ENCODE results near the gene FOXI3. TPM values are rescaled to one million over a fixed set of nuclear protein-coding genes. Genes with fewer than 3 reads are reported as not detected.

Gene FOXI3
- total RNA-seq, 1 experiment from 2014 or later: 19.2 TPM

- H3K9ac ChIP-seq (ENCODE audit: extremely low read depth, insufficient read length, low read length): no peak overlapping the region
- no peak overlapping the region for H2AFZ ChIP-seq (ENCODE audit: low read length)
Observed at GRCh38 chr2:88452980-88453582, 588 bp upstream of the FOXI3 start.

More at GRCh38 chr2:88452980-88453582, 588 bp upstream of the FOXI3 start:
- no peak overlapping the region for H4K5ac ChIP-seq (ENCODE audit: insufficient read length, low read depth, low read length)
- DNase-seq: no peak
- H2AK5ac ChIP-seq (ENCODE audit: insufficient read length, low read length): no peak overlapping the region
- H4K20me1 ChIP-seq (ENCODE audit: control insufficient read depth, insufficient read depth, insufficient read length): no peaks in the 10 kb centered on the region
- peaks cover 11% of the 10 kb centered on the region for H3K23me2 ChIP-seq (ENCODE audit: insufficient read length, low read depth, low read length, poor library complexity, severe bottlenecking)
- no peaks in the 10 kb centered on the region for H3K9me3 Mint-ChIP-seq
- H4K91ac ChIP-seq (ENCODE audit: insufficient read length, low read depth, low read length): no peak overlapping the region
- peak overlapping the region in 2 of 3 experiments; percentile 48 to 49; a peak in 4 of 7 replicates for H3K27ac Mint-ChIP-seq
- peaks cover 4 to 18% (median 10%) of the 10 kb centered on the region in 3 experiments; a peak in 5 of 7 replicates for H3K36me3 Mint-ChIP-seq (ENCODE audit: insufficient read depth in 1 of 3, low read depth in 3 of 3)
- H2BK15ac ChIP-seq (ENCODE audit: low read depth, low read length): no peak overlapping the region
- H3K4me3 Mint-ChIP-seq: peak overlapping the region; percentile 78 to 94
- H3K27ac ChIP-seq (ENCODE audit: insufficient read length, low read depth, low read length): no peak overlapping the region
- H3K18ac ChIP-seq (ENCODE audit: insufficient read length, low read depth, low read length): no peak overlapping the region
- peaks cover 25 to 34% of the 10 kb centered on the region in 2 experiments for H3K4me1 Mint-ChIP-seq
- H3K14ac ChIP-seq (ENCODE audit: insufficient read depth, low read length): no peak overlapping the region
- 0 out of 2 replicates have a peak, but pooled peaks cover 2% of the 10 kb centered on the region for H3K79me2 ChIP-seq (ENCODE audit: insufficient read depth, low read length)
- no peak overlapping the region for H4K8ac ChIP-seq (replicated peaks; ENCODE audit: insufficient read length, low read depth, low read length)
- H3K4me2 ChIP-seq (ENCODE audit: insufficient read depth, insufficient read length, low read length): peak overlapping the region; percentile 81
- H3K79me1 ChIP-seq (ENCODE audit: insufficient read depth, low read depth, low read length, poor library complexity, severe bottlenecking): no peaks in the 10 kb centered on the region
- no peak overlapping the region for H2BK5ac ChIP-seq (ENCODE audit: insufficient read length, low read length)
- no peak overlapping the region for H2BK120ac ChIP-seq (ENCODE audit: low read depth, low read length, poor library complexity, severe bottlenecking)
- no peaks in the 10 kb centered on the region for H3K9me3 ChIP-seq (ENCODE audit: control insufficient read depth, low read depth, low read length)
- no peak for TF ChIP-seq CTCF (conservative IDR thresholded peaks at IDR 0.05)
- WGBS (ENCODE audit: extremely low coverage, insufficient read length, low lambda C conversion rate): no CpG with 5 or more reads among the region's 29 CpGs
- H3K4ac ChIP-seq (ENCODE audit: low read depth, low read length): no peak overlapping the region
- no peak overlapping the region for H3K23ac ChIP-seq (ENCODE audit: insufficient read length, low read depth, low read length)
- no peak overlapping the region for H3K56ac ChIP-seq (ENCODE audit: insufficient read length, low read depth, low read length)
- no peak overlapping the region for H2BK20ac ChIP-seq (ENCODE audit: low read depth, low read length, poor library complexity, severe bottlenecking)
- no peaks in the 10 kb centered on the region for H3K4me1 ChIP-seq (ENCODE audit: insufficient read depth, low read length)
- H2BK12ac ChIP-seq (ENCODE audit: insufficient read length, low read depth, low read length): no peak overlapping the region
- peaks cover 38% of the 10 kb centered on the region for H3K27me3 Mint-ChIP-seq (ENCODE audit: low read depth)
- H3T11ph ChIP-seq (ENCODE audit: low read length): no peak overlapping the region
- peaks cover 12% of the 10 kb centered on the region; the same call in 1 of the 2 replicates for H3K27me3 ChIP-seq (ENCODE audit: insufficient read depth, low read length)

Data from H9 (cell line).